Bronchial epithelial cell (primary cell): ENCODE data around the gene DUT. TPM values are rescaled to one million over a fixed set of nuclear protein-coding genes. Genes with fewer than 3 reads are reported as not detected.

Experiments used
- DNase-seq: peaks from one replicate; pipeline ENCODE4 v3.0.0-alpha.2; 2010; ENCODE audit warnings: low read depth
- FAIRE-seq: peaks from 2 replicates; lab custom pipeline; 2011; peaks lifted over from hg19 to GRCh38; lab: Jason Lieb, UNC
- H3K27me3 ChIP-seq: 2 replicates; pipeline ENCODE4 v1.5.1; 2011; ENCODE audit warnings: low read length; ENCODE audit not compliant: control insufficient read depth, insufficient read depth
- H3K36me3 ChIP-seq: 2 replicates; pipeline ENCODE4 v1.5.1; 2011; ENCODE audit warnings: low read length; ENCODE audit not compliant: control insufficient read depth, insufficient read depth
- H3K4me3 ChIP-seq: 2 replicates; pipeline ENCODE4 v1.5.1; 2011; ENCODE audit warnings: mild to moderate bottlenecking, low read depth, low read length, control low read depth
- CTCF ChIP-seq: IDR thresholded peaks from 2 replicates; pipeline ENCODE4 v1.5.1; 2011; ENCODE audit warnings: mild to moderate bottlenecking, moderate library complexity, low read length, control low read depth, inconsistent platforms; ENCODE audit not compliant: insufficient read depth, severe bottlenecking
- total RNA-seq: library from RNA; depleted of rRNA; stranded (reverse); fragments of >200 nt; gene quantifications from 2 replicates; pipeline ENCODE4 v1.2.1, GENCODE V29; 2014

The DUT gene
- total RNA-seq, 1 donor from 2014 or later: 30.8 TPM

DNA sequence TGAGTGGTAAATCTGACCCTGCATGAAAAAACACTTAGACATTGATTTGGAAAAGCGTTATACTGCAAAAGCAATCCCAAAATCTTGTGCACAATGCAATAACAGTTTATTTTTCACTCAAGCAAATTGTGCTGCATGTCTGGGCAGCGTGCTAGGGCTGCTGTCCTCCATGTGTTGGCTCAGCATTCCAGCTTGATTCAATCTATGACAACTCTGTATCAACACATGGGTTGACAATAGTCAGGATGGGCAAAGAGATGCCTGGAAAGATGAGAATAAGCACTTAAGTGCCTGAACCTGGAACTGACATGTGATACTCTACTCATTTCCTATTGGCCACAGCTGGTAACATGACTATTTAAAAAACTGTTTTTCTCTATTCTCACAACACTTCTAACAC lies 51.8 kb downstream of the DUT start:
- FAIRE-seq: no peak
- Histone ChIP-seq H3K27me3 (no peaks in the 10 kb centered on the region), H3K36me3 (no peaks in the 10 kb centered on the region), H3K4me3 (no peak overlapping the region)
- TF ChIP-seq CTCF: no peak
- DNase-seq: no peak

GRCh38 chr15:48384616-48385015 lies 53.4 kb downstream of the DUT start:
- Histone ChIP-seq H3K27me3 (no peaks in the 10 kb centered on the region), H3K36me3 (no peaks in the 10 kb centered on the region), H3K4me3 (no peak overlapping the region)
- FAIRE-seq (no peak), DNase-seq (peak; percentile 78)
- TF ChIP-seq CTCF: no peak

DNA sequence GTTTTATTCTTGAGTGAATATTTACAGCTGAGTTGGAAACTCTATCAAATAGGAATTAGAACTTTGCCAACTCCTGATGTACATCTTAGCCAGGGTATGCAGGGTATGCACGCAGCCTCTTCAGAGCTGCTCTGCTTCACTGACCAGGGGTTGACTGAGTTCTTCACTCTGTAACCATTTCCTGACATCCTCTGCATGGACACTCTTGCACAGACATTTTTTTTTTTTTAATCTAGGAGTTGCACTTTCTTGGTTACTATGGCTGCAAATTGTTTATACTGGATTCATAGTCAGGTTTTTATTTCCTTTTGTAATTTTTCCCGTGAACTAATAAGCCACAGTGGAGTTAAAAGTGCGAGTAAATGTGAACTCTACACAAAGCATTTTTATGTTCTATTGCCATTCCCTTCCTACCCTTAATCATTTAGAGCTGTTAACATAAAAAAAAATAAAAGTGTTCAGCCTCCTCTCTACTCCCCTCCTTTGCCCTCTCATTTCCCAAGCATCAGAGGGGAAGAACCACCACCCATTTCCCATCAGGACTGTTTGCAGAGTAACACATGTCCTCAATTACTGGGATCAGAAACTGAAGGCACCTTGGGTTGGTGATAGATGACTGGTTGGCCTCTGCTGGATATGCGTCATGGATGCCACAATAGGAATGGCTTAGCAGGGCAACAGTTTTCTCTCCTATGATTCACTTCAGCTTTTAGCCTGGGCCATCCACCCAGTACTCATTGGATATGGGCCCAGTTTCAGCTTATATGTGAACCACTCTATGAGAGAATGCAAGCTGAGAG lies 54.0 kb downstream of the DUT start:
- no peaks in the 10 kb centered on the region for H3K27me3 ChIP-seq
- DNase-seq (peak; percentile 35), FAIRE-seq (no peak)
- no peak overlapping the region for H3K4me3 ChIP-seq
- H3K36me3 ChIP-seq: no peaks in the 10 kb centered on the region
- TF ChIP-seq CTCF: no peak

DNA sequence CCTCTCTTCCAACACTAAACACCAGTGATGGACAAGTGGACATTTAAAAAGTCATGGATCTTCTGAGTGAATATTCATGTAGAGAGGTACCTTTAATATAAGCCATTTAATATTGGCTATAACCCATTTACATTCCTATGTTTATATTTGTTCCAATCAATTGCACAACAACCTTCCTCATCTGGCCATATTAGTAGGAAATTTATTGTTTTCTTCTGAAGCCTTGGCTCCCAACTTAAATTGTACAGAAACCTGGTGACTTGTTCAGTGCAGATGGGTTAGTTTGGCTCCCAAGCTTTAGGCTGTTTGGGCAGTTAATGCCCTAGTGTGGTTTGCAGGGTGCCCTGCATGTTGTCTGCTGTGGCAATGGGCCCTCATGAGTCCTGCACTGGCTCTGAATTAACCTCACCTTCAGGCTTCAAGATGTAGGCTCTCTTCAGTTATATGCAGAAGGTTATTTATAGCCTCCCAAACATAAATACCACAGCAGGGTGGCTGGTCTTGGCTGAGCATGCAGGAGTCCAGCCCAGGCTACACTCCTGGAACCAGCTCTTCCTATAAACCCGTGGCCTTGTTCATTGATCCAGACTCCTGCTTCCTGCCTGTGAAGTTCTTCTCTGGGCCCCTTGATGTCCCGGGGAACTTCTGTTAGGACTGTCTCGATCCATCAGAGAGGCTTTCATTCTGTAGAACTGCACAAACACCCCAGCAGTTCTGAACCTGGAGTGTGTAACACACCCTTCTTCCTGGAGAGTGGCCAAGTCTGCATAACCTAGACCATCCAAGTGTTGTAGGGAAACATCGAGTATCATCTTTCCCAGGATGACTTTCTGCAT lies 57.0 kb downstream of the DUT start:
- FAIRE-seq (no peak), DNase-seq (no peak)
- Histone ChIP-seq H3K4me3 (no peak overlapping the region), H3K27me3 (no peaks in the 10 kb centered on the region), H3K36me3 (no peaks in the 10 kb centered on the region)
- TF ChIP-seq CTCF: no peak

- no peak for FAIRE-seq
- Histone ChIP-seq H3K36me3 (no peaks in the 10 kb centered on the region), H3K27me3 (no peaks in the 10 kb centered on the region), H3K4me3 (no peak overlapping the region)
- DNase-seq: no peak
- TF ChIP-seq CTCF: no peak
Measured at GRCh38 chr15:48388910-48389309, 57.7 kb downstream of the DUT start.
